HG03095 (cell line): ENCODE data around the gene FBN1.

ENCODE experiments used
- ATAC-seq: cut with Tn5 transposase; IDR thresholded peaks from one replicate; pipeline ENCODE4 v1.9.1; 2021; ENCODE audit warnings: moderate library complexity; ENCODE audit not compliant: unreplicated experiment

Gene FBN1

GRCh38 chr15:48652510-48653076, 7.1 kb upstream of the FBN1 start:
- no peak for ATAC-seq

GRCh38 chr15:48650931-48651330, 5.4 kb upstream of the FBN1 start:
- ATAC-seq: no peak

GRCh38 chr15:48647962-48648361, 2.5 kb upstream of the FBN1 start:
- no peak for ATAC-seq

GRCh38 chr15:48646331-48646730, 822 bp upstream of the FBN1 start:
- no peak for ATAC-seq

- ATAC-seq: peak; percentile 45
These were observed 517 bp downstream of the FBN1 start for GRCh38 chr15:48644827-48645557.

GRCh38 chr15:48644467-48644826, 1.1 kb downstream of the FBN1 start:
- peak; percentile 14 for ATAC-seq

- no peak for ATAC-seq
These were observed 1.6 kb downstream of the FBN1 start for GRCh38 chr15:48643776-48644466.

- no peak for ATAC-seq
These were observed 2.3 kb downstream of the FBN1 start for GRCh38 chr15:48643206-48643605.

- ATAC-seq: no peak
These were observed 2.7 kb downstream of the FBN1 start for GRCh38 chr15:48642795-48643194.

GRCh38 chr15:48641416-48641815, 4.1 kb downstream of the FBN1 start:
- no peak for ATAC-seq

GRCh38 chr15:48638963-48639362, 6.5 kb downstream of the FBN1 start:
- no peak for ATAC-seq

GRCh38 chr15:48637639-48638038, 7.9 kb downstream of the FBN1 start:
- no peak for ATAC-seq

GRCh38 chr15:48636511-48636910, 9.0 kb downstream of the FBN1 start:
- no peak for ATAC-seq

GRCh38 chr15:48634893-48635292, 10.6 kb downstream of the FBN1 start:
- no peak for ATAC-seq

- no peak for ATAC-seq
These were observed 11.4 kb downstream of the FBN1 start for GRCh38 chr15:48634096-48634495.

- ATAC-seq: no peak
These were observed 12.9 kb downstream of the FBN1 start for GRCh38 chr15:48632651-48633050.

- no peak for ATAC-seq
These were observed 14.2 kb downstream of the FBN1 start for GRCh38 chr15:48631176-48631770.

GRCh38 chr15:48630245-48630644, 15.3 kb downstream of the FBN1 start:
- ATAC-seq: no peak

GRCh38 chr15:48628832-48629231, 16.7 kb downstream of the FBN1 start:
- ATAC-seq: no peak

GRCh38 chr15:48627260-48627940, 18.1 kb downstream of the FBN1 start:
- ATAC-seq: no peak

- no peak for ATAC-seq
These were observed 20.4 kb downstream of the FBN1 start for GRCh38 chr15:48625126-48625525.
